Stimulated activated naive CD8-positive, alpha-beta T cell treated with anti-CD3 and anti-CD28 coated beads, Interleukin-15, Interleukin-2, amounts not matched to agents 100 U/mL and 50 U/mL, for 24 hours (primary cell): ENCODE results near the gene ADRA2C.

Experiments used
- ATAC-seq: fragments of 150-1000 bp; cut with Tn5 transposase; one replicate; pipeline ENCODE4 v1.10.0; 2021
- DNase-seq: peaks from one replicate; pipeline ENCODE4 v3.0.0; 2021

Gene ADRA2C

GRCh38 chr4:3777033-3777390 is 10.8 kb downstream of the ADRA2C start:
- no peak for ATAC-seq
- DNase-seq, result no peak

- no peak for DNase-seq
- ATAC-seq, result no peak
Measured at GRCh38 chr4:3777669-3778068, 11.5 kb downstream of the ADRA2C start.

GRCh38 chr4:3779509-3779908 is 13.3 kb downstream of the ADRA2C start:
- ATAC-seq (no peak), DNase-seq (no peak)

DNA sequence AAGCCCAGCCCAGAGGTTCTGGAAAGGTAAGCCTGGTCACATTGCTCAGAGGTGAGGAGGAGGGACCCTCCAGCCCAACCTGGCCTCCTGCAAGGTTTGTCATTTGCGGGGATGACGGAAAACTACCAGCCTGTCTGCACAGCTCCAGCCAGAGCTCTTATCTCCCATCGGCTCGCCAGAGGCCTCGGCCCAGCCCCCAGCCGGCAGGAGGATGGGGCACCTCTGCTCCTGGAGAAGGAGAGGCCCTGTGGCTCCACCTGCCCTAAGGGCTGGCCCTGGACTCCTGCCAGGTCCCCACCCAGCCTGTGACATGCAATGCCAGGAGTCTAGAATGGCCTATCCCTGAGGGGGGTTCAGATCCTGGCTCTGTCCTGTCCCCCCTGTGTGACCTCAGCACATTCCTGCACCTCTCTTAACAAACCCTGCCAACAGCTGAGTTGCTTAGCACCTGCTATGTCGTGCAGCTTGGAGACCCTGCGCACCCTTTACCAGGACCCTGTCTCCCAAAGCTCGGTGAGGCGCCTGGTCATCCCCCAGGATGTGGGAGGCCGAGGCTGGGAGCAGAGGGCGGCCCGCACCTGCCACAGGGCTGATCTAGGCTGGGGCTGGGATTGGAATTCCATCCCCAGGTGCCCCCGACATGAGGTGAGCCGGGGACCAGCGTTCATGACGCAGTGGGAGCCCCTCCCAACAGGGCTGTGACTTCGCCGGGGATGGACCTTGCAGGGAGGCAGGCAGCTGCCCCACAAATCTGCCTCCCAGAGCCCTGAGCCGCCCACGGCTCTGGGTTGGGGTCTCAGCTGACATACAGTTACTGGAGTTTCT is 14.4 kb downstream of the ADRA2C start:
- DNase-seq (no peak), ATAC-seq (no peak)

DNA sequence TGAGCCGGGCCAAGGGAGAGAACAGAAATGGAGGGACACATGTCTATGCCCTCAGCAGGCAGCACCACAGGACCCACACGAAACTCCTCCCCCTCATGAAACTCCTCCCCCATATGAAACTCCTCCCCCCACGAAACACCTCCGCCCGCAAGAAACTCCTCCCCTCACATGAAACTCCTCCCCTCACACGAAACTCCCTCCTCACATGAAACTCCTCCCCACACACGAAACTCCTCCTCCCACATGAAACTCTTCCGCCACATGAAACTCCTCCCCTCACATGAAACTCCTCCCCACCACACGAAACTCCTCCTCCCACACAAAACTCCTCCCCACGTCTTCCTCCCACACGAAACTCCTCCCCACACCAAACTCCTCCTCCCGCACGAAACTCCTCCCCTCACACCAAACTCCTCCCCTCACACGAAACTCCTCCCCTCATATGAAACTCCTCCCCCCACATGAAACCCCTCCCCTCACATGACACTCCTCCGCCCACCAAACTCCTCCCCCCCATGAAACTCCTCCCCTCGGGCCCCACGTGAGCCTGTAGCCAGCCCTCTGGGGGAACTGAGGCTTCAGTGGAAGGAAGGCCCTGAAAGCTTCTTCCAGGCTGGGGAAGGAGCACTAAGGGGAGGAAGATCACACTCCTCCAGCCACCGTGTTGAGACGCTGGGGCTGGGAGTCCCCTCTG is 15.2 kb downstream of the ADRA2C start:
- no peak for DNase-seq
- ATAC-seq, result no peak

DNA sequence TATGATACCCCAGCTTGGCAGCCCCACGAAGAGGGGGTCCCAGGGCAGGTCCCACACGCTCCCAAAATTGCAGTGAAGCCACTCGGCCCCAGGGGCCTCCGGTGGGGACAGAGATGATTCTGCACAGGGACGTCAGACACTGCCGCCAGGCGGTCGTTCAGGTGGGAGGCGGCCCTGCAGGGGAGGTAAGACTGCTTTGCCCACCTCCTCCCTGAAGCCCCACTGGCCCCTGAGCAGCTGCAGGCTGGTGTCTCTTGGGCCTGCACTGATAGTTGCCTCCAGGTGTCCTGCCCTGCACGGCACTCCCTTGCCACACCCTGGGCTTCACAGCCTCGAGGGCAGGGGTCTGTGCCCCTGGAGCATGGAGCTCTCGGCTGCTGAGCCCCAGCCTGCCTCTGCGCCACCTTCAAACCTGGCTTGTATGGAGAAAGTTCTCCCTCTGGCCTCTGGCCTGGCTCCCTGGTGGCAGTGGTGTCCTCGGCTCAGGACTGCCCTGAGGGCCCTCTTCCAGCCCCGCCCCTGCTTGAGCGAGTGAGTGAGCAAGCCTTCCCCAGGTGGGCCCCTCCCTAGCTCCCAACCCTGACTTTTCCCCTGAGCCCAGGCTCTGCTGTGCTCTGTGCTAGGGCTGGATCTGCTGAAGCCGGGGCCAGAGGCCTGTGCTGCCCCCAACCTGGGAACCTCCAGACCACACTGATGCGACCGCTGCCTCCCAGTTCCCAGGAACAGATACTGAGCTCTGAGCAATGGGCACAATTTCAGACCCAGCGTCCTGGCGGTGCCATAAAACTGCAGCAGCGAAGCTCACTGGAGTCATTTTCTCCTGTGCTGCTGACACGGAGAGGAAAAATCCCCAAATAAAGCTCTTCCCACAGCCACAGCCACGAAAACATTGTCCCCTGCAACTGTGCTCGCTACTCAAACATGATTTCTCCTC is 16.1 kb downstream of the ADRA2C start:
- DNase-seq (no peak), ATAC-seq (no peak)

- ATAC-seq (no peak), DNase-seq (peak; percentile 21)
Measured at GRCh38 chr4:3783693-3784306, 17.6 kb downstream of the ADRA2C start.

DNA sequence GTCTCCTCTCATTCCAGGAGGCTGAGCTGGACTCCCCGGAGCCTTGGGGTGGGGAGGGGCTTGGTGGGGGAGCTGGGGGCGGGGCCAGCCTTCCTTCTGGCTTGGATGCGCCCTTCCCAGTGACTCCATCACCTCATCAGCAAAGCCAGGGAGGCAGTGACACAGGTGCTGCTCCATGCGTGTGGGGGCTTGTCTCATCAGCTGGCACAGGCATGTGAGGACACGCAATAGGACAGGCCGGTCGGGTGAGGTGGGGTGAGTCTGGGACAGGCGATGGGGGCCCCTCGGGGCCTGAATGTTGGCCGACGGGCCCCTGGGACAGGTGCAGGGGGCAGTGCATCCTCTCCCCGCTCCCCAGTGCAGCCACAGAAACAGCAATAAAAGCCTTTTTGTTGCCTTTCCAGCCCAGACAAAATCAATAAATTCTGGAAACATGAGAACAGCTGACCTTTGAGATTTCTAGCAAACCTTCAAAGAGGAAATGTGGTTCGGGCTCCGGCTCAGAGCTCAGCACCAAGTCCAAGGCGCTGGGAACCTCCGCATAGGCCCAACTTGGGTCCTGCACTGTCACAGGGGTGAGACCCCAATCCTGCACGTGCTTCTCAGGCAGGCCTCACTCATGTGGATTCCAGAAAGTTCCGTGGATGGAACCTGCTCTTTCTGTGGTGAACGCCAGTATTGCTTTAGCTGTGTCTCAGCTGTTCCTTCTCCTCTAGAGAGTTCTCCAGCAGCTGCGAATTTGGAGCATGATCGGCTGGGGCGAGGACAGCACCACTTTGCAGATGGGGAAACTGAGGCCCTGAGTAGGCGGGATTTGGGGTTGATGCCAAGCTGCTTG is 18.5 kb downstream of the ADRA2C start:
- no peak for ATAC-seq
- no peak for DNase-seq

DNA sequence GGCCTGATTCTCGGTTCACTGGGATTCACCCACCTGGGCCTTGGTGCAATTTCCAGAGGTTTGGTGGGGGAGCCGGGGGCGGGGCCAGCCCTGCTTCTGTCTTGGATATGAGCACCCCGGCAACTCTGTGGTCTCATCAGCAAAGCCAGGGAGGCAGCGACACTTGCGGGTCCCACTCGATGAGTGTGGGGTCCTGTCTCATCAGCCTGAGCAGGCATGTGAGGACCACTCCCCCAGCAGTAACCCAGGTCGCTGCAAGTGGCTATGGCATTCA is 19.0 kb downstream of the ADRA2C start:
- DNase-seq (no peak), ATAC-seq (no peak)

GRCh38 chr4:3786196-3786869 is 20.1 kb downstream of the ADRA2C start:
- DNase-seq (no peak), ATAC-seq (no peak)

DNA sequence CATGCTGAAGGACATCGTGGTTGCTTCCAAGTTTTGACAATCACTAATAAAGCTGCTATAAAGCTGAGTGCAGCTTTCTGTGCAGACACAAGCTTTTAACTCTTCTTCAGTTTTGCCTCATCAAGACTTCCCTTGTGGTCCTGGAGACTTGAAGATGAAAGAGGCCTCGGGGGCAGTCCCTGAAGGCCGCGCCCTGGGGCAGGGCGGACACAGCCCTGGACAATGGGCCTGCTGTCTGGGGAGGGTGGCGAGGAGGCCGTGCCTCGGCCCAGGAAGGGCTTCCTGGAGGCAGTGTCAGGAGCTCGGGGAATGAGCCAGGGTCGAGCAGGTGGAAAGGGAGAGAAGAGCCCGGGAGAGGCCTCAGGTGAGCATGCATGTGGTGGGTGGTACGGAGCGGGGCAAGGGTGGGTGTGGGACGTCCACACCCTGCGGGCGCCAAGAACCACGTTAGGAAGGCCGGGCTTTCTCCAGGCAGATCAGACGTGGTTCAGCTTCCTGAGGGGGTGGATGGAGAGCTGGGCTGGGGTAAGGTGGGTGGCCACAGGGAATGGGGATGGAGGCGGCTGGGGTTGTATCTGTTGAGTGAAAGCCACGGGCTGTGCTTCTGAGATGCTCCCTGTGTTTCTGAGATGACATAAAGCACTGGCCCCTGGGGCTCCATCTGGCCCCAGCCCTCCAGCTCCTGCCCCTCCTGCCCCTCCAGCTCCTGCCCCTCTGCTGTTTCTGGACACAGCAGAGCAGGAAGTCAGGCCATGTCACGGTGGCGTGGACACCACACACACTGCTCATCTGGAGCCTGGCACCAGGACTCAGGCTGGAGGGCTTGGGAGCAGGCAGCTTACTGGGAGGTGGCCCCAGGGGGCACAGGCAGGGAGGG is 21.5 kb downstream of the ADRA2C start:
- DNase-seq (no peak), ATAC-seq (no peak)

DNA sequence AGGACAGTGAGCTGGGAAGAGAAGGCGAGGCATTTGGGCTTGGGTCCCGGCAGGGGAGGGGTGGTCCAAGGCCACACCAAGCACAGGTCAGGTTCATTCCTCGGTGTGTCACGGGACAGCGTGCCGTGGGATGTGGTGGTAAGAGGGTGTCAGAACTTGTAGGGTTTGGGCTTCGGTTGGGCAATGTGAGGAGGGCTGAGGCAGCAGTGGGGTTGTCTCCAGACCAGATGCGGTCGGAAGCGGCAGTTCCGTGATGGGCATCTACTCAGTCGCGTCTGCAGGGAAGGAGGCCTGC is 22.1 kb downstream of the ADRA2C start:
- DNase-seq (no peak), ATAC-seq (no peak)

GRCh38 chr4:3789587-3789986 is 23.4 kb downstream of the ADRA2C start:
- ATAC-seq (no peak), DNase-seq (no peak)

DNA sequence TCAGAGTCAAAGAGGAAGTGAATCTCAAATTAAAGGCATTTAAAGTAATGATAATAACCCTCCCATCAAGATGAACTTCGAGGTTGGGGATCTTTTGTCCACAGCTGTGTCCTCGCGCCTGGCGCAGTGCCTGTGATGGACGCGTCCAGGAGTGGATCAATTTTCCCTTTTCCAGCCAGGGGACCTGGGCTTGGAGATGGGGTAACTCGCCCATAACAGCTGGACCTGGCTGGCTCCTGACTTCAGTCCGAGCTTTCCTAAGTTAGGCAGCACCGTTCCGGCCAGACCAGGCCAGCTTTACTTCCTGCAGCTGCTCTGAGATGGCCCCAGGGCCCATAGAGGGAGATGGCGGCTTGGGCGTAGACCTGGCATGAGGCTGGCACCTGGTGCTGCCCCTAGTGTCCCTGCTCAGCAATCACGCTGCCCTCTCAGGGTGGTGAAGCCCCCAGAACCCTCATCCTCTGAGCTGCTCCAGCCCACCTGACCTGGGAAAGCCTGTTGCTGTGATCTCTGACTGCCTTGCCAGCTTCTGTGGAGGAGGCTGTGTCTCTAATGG is 23.9 kb downstream of the ADRA2C start:
- no peak for DNase-seq
- no peak for ATAC-seq

DNA sequence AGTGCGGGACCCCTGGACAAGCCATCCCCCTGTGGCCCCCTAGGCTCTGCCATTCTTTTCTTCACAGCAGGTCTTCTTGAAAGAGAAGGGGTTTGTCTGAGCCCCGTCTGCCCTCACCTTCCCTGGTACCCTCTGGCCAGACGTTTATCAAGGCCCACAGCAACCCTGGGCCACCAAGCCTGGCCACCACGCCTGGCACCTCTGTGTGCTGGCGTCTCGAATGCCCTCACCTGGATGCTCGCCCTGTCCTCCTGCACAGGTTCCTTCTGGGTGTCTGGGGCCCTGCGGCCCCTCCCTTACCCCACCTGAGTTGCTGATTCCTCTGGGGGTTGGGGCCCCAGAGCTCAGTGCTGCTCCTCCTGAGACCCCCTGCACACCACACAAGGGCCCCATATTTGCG is 25.1 kb downstream of the ADRA2C start:
- DNase-seq, result no peak
- no peak for ATAC-seq

GRCh38 chr4:3791910-3792542 is 25.8 kb downstream of the ADRA2C start:
- ATAC-seq (no peak), DNase-seq (peak; percentile 29)

DNA sequence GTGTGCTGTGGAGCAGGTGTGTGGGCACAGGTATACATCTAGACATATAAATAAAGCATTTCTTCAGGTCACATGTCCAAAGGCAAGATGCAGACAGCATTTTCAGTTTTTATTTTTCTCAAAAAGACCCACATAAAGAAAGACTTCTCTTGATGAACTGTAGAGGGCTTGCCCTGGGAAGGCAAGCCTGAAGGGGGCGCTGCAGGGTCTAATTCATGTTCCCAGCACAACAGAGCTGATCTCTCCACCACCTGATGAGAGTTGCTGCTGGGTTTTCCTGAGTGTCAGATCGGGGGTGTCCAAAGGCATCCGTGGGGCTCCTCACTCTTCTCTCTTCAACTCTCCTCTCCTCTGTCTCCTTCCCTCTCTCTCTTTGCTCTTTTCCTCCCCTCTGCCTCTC is 26.6 kb downstream of the ADRA2C start:
- DNase-seq (no peak), ATAC-seq (no peak)

GRCh38 chr4:3793545-3793944 is 27.4 kb downstream of the ADRA2C start:
- no peak for DNase-seq
- ATAC-seq, result no peak

DNA sequence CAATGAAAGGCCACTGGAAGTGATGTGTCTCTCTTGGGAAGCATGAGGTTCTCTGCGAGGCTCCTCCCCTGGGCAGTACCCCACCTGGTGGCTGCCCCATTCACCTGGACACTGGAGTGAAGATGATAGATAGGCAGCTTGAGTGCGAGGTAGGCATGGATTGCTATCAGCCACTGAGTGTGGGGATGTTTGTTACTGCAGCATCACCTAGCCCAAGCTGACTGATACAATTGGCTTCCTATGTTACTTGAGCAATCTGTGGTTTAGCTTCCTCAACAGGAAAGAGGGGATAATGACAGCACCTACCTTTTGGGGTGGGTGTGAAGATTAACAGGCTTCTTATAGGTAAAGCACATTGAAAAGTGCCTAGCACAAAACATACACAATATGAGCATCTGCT is 30.8 kb downstream of the ADRA2C start:
- no peak for DNase-seq
- no peak for ATAC-seq
